SK-N-SH treated with all-trans-retinoic acid at 6 μM for 48 hours (cell line): ENCODE data around the gene RIN3.

Source experiments
- ARNTL ChIP-seq: fragments of 450-650 bp; formaldehyde crosslinking; IDR thresholded peaks from 2 replicates; pipeline ENCODE4 v1.5.0; 2020; ENCODE audit warnings: low read depth, mild to moderate bottlenecking, moderate library complexity, borderline replicate concordance
- BACH2 ChIP-seq: fragments of 250-450 bp; sonication (Bioruptor Pico); IDR thresholded peaks from 2 replicates; pipeline ENCODE4 v1.9.0; 2021; ENCODE audit warnings: mild to moderate bottlenecking, borderline replicate concordance
- ESRRG ChIP-seq: fragments of 250-450 bp; sonication (Bioruptor Pico); IDR thresholded peaks from 2 replicates; pipeline ENCODE4 v1.6.1; 2021; ENCODE audit warnings: mild to moderate bottlenecking
- OSR1 ChIP-seq: fragments of 250-450 bp; sonication (Bioruptor Pico); IDR thresholded peaks from 2 replicates; pipeline ENCODE4 v1.8.0; 2022; ENCODE audit warnings: moderate library complexity, mild to moderate bottlenecking, inconsistent platforms
- PPARA ChIP-seq: fragments of 250-450 bp; sonication (Bioruptor Pico); IDR thresholded peaks from 2 replicates; pipeline ENCODE4 v1.5.0; 2020; ENCODE audit warnings: mild to moderate bottlenecking, borderline replicate concordance
- RARB ChIP-seq: fragments of 250-450 bp; sonication (Bioruptor Pico); IDR thresholded peaks from 2 replicates; pipeline ENCODE4 v1.8.0; 2021; ENCODE audit warnings: mild to moderate bottlenecking, moderate library complexity
- SNAI2 ChIP-seq: fragments of 250-450 bp; sonication (Bioruptor Pico); IDR thresholded peaks from 2 replicates; pipeline ENCODE4 v1.5.0; 2020; ENCODE audit warnings: mild to moderate bottlenecking, moderate library complexity
- ZFP3 ChIP-seq: fragments of 250-450 bp; sonication (Bioruptor Pico); IDR thresholded peaks from 2 replicates; pipeline ENCODE4 v1.5.0; 2020; ENCODE audit warnings: mild to moderate bottlenecking, moderate library complexity
- ZNF8 ChIP-seq: fragments of 450-650 bp; formaldehyde crosslinking; IDR thresholded peaks from 2 replicates; pipeline ENCODE4 v1.5.0; 2020; ENCODE audit warnings: mild to moderate bottlenecking, moderate library complexity
- TF ChIP-seq, protein P1 (sequence below): fragments of 250-450 bp; sonication (Bioruptor Pico); IDR thresholded peaks from 2 replicates; pipeline ENCODE4 v1.5.1; 2021; ENCODE audit warnings: mild to moderate bottlenecking, moderate library complexity
- TF ChIP-seq, protein P2 (sequence below): fragments of 250-450 bp; sonication (Bioruptor Pico); IDR thresholded peaks from 2 replicates; pipeline ENCODE4 v1.8.0; 2020; ENCODE audit warnings: mild to moderate bottlenecking, moderate library complexity, borderline replicate concordance
- TF ChIP-seq, protein P3 (sequence below): fragments of 250-450 bp; sonication (Bioruptor Pico); IDR thresholded peaks from 2 replicates; pipeline ENCODE4 v1.5.1; 2020; ENCODE audit warnings: low read depth, mild to moderate bottlenecking, moderate library complexity
- TF ChIP-seq, protein P4 (sequence below): fragments of 250-450 bp; sonication (Bioruptor Pico); IDR thresholded peaks from 2 replicates; pipeline ENCODE4 v1.8.0; 2021; ENCODE audit warnings: low read depth, mild to moderate bottlenecking, moderate library complexity, borderline replicate concordance

DNA sequence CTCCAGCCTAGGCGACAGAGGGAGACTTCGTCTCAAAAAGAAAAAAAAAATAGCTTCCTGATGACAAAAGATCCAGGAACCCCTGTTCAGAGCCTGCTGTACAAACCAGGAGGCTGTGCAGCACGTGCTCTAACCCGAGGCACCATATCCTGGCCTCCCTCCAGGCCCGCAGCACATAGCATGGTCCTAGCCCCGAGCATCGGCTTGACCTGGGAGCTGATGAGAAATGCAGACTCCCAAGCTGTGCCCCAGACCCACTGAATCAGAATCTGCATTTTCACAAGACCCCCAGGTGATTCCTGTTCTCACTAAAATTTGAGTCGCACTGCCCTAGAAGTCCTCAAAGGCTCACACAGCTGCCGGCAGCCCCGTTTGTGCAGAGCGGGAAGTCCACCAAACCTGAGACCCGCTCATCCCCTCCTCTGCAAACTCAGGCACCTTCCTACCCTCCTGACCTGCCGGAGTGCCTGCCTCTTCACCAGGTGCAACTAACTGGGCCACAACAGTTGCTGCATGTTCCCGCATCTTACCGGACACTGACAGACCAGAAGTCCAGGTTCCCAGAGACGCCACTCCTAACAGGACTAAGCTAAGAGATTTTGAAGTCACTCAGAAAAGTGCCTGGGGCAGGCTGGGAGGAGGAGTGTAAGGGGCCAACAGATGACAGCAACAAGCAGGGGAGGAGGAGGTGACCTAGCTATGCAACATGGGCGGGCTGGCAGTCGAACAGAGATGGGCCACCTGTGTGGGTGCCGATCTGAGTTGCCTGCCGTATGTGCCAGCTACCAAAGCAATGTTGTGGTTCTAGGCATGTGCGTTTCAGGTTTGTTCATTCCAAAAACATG lies 24.0 kb upstream of the RIN3 start:
- TF ChIP-seq, protein P1, sequence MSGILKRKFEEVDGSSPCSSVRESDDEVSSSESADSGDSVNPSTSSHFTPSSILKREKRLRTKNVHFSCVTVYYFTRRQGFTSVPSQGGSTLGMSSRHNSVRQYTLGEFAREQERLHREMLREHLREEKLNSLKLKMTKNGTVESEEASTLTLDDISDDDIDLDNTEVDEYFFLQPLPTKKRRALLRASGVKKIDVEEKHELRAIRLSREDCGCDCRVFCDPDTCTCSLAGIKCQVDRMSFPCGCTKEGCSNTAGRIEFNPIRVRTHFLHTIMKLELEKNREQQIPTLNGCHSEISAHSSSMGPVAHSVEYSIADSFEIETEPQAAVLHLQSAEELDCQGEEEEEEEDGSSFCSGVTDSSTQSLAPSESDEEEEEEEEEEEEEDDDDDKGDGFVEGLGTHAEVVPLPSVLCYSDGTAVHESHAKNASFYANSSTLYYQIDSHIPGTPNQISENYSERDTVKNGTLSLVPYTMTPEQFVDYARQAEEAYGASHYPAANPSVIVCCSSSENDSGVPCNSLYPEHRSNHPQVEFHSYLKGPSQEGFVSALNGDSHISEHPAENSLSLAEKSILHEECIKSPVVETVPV (CRISPR knock-in tag) = no peak
- TF ChIP-seq ARNTL (CRISPR knock-in tag) (no peak), ZNF8 (CRISPR knock-in tag) (no peak), ZFP3 (CRISPR knock-in tag) (no peak), ESRRG (CRISPR knock-in tag) (no peak), PPARA (CRISPR knock-in tag) (no peak), OSR1 (CRISPR knock-in tag) (no peak), BACH2 (CRISPR knock-in tag) (no peak), SNAI2 (CRISPR knock-in tag) (no peak), RARB (CRISPR knock-in tag) (no peak)
- TF ChIP-seq, protein P2, sequence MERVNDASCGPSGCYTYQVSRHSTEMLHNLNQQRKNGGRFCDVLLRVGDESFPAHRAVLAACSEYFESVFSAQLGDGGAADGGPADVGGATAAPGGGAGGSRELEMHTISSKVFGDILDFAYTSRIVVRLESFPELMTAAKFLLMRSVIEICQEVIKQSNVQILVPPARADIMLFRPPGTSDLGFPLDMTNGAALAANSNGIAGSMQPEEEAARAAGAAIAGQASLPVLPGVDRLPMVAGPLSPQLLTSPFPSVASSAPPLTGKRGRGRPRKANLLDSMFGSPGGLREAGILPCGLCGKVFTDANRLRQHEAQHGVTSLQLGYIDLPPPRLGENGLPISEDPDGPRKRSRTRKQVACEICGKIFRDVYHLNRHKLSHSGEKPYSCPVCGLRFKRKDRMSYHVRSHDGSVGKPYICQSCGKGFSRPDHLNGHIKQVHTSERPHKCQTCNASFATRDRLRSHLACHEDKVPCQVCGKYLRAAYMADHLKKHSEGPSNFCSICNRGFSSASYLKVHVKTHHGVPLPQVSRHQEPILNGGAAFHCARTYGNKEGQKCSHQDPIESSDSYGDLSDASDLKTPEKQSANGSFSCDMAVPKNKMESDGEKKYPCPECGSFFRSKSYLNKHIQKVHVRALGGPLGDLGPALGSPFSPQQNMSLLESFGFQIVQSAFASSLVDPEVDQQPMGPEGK (CRISPR knock-in tag) = no peak
- TF ChIP-seq, protein P3, sequence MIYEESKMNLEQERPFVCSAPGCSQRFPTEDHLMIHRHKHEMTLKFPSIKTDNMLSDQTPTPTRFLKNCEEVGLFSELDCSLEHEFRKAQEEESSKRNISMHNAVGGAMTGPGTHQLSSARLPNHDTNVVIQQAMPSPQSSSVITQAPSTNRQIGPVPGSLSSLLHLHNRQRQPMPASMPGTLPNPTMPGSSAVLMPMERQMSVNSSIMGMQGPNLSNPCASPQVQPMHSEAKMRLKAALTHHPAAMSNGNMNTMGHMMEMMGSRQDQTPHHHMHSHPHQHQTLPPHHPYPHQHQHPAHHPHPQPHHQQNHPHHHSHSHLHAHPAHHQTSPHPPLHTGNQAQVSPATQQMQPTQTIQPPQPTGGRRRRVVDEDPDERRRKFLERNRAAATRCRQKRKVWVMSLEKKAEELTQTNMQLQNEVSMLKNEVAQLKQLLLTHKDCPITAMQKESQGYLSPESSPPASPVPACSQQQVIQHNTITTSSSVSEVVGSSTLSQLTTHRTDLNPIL (CRISPR knock-in tag) = no peak
- TF ChIP-seq, protein P4, sequence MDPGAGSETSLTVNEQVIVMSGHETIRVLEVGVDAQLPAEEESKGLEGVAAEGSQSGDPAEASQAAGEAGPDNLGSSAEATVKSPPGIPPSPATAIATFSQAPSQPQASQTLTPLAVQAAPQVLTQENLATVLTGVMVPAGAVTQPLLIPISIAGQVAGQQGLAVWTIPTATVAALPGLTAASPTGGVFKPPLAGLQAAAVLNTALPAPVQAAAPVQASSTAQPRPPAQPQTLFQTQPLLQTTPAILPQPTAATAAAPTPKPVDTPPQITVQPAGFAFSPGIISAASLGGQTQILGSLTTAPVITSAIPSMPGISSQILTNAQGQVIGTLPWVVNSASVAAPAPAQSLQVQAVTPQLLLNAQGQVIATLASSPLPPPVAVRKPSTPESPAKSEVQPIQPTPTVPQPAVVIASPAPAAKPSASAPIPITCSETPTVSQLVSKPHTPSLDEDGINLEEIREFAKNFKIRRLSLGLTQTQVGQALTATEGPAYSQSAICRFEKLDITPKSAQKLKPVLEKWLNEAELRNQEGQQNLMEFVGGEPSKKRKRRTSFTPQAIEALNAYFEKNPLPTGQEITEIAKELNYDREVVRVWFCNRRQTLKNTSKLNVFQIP (CRISPR knock-in tag) = no peak
